ENCODE measurements around the gene BHLHE40.

Gene BHLHE40

DNA sequence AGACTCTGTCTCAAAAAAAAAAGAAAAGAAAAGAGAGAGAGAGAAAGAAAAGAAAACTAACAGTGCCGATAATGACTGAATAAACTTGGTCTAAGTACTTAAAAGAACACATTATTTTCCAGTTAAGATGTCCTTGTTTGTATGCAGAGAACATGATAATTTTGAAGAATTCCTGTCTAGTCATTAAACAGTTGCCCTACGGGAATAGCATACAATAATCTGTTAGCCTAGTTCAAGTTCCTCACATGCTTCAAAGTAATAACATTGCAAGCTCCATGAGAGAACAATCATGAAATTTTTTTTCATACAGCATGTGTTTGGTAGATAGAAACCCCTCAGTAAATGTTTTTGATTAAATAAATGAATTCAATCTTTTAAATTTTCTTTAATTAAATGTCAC lies 23.1 kb upstream of the BHLHE40 start:
- Histone ChIP-seq H3K79me2 (ENCODE audit: insufficient read depth, low read length) (no peaks in the 10 kb centered on the region), H3K4me3 (ENCODE audit: insufficient read depth, low read length, poor library complexity, severe bottlenecking) (no peak overlapping the region), H3K9me2 (replicated peaks; ENCODE audit: insufficient read depth, low read length) (no peaks in the 10 kb centered on the region), H3K27ac (ENCODE audit: low read depth, low read length) (no peak overlapping the region), H2AFZ (ENCODE audit: low read depth, low read length, severe bottlenecking) (no peak overlapping the region), H3K9ac (ENCODE audit: low read length) (no peak overlapping the region), H3F3A (ENCODE audit: insufficient read depth) (no peaks in the 10 kb centered on the region), H3K4me2 (ENCODE audit: low read depth, low read length, poor library complexity, severe bottlenecking) (no peak overlapping the region), H3K27me3 (ENCODE audit: low read length) (no peaks in the 10 kb centered on the region), H3K36me3 (ENCODE audit: low read length) (no peaks in the 10 kb centered on the region), H3K9me3 (ENCODE audit: insufficient read depth, low read length) (peaks cover 4% of the 10 kb centered on the region; the same call in 1 of the 2 replicates), H4K20me1 (ENCODE audit: low read depth, low read length) (no peaks in the 10 kb centered on the region)
- TF ChIP-seq, protein P1, sequence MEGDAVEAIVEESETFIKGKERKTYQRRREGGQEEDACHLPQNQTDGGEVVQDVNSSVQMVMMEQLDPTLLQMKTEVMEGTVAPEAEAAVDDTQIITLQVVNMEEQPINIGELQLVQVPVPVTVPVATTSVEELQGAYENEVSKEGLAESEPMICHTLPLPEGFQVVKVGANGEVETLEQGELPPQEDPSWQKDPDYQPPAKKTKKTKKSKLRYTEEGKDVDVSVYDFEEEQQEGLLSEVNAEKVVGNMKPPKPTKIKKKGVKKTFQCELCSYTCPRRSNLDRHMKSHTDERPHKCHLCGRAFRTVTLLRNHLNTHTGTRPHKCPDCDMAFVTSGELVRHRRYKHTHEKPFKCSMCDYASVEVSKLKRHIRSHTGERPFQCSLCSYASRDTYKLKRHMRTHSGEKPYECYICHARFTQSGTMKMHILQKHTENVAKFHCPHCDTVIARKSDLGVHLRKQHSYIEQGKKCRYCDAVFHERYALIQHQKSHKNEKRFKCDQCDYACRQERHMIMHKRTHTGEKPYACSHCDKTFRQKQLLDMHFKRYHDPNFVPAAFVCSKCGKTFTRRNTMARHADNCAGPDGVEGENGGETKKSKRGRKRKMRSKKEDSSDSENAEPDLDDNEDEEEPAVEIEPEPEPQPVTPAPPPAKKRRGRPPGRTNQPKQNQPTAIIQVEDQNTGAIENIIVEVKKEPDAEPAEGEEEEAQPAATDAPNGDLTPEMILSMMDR (IDR thresholded peaks at IDR 0.05; ENCODE audit: insufficient read depth, low read length, poor library complexity, severe bottlenecking): no peak
- no peak for TF ChIP-seq EZH2phosphoT487 (conservative IDR thresholded peaks at IDR 0.05; ENCODE audit: low read length)

DNA sequence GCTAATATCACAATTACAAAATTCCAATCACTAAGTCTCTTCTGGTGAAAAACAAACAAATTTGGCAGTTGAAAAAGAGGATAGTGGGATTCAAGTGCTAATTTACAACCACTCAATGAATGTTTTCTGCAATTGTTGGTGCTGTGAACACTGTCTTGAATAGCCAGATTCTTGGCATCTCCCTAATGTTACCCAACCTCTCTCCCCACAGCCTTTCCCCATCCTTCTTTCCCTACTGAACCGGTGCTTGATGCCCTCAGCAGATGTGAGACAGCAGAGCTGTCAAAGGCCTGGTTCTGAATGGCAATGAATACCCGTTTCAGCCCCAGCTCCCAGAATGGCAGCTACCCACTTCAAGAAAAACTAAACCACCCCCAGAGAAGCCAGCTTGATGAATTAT lies 22.5 kb upstream of the BHLHE40 start:
- Histone ChIP-seq H3K79me2 (ENCODE audit: insufficient read depth, low read length) (no peaks in the 10 kb centered on the region), H3K27me3 (ENCODE audit: low read length) (no peaks in the 10 kb centered on the region), H3K9me3 (ENCODE audit: insufficient read depth, low read length) (peaks cover 4% of the 10 kb centered on the region; the same call in 1 of the 2 replicates), H3K27ac (ENCODE audit: low read depth, low read length) (no peak overlapping the region), H3K9me2 (replicated peaks; ENCODE audit: insufficient read depth, low read length) (no peaks in the 10 kb centered on the region), H3K9ac (ENCODE audit: low read length) (no peak overlapping the region), H3F3A (ENCODE audit: insufficient read depth) (no peaks in the 10 kb centered on the region), H3K4me2 (ENCODE audit: low read depth, low read length, poor library complexity, severe bottlenecking) (no peak overlapping the region), H3K36me3 (ENCODE audit: low read length) (no peaks in the 10 kb centered on the region), H4K20me1 (ENCODE audit: low read depth, low read length) (no peaks in the 10 kb centered on the region), H2AFZ (ENCODE audit: low read depth, low read length, severe bottlenecking) (no peak overlapping the region), H3K4me3 (ENCODE audit: insufficient read depth, low read length, poor library complexity, severe bottlenecking) (no peak overlapping the region)
- TF ChIP-seq, protein P1 (IDR thresholded peaks at IDR 0.05; ENCODE audit: insufficient read depth, low read length, poor library complexity, severe bottlenecking): no peak
- TF ChIP-seq EZH2phosphoT487 (conservative IDR thresholded peaks at IDR 0.05; ENCODE audit: low read length): no peak

- no peaks in the 10 kb centered on the region for H3F3A ChIP-seq (ENCODE audit: insufficient read depth)
- H3K9me3 ChIP-seq (ENCODE audit: insufficient read depth, low read length): peaks cover 4% of the 10 kb centered on the region; the same call in 1 of the 2 replicates
- H2AFZ ChIP-seq (ENCODE audit: low read depth, low read length, severe bottlenecking): no peak overlapping the region
- no peak overlapping the region for H3K9ac ChIP-seq (ENCODE audit: low read length)
- TF ChIP-seq, protein P1 (IDR thresholded peaks at IDR 0.05; ENCODE audit: insufficient read depth, low read length, poor library complexity, severe bottlenecking): no peak
- TF ChIP-seq EZH2phosphoT487 (conservative IDR thresholded peaks at IDR 0.05; ENCODE audit: low read length): no peak
- H3K79me2 ChIP-seq (ENCODE audit: insufficient read depth, low read length): no peaks in the 10 kb centered on the region
- no peaks in the 10 kb centered on the region for H4K20me1 ChIP-seq (ENCODE audit: low read depth, low read length)
- H3K27ac ChIP-seq (ENCODE audit: low read depth, low read length): no peak overlapping the region
- no peak overlapping the region for H3K4me3 ChIP-seq (ENCODE audit: insufficient read depth, low read length, poor library complexity, severe bottlenecking)
- H3K4me2 ChIP-seq (ENCODE audit: low read depth, low read length, poor library complexity, severe bottlenecking): no peak overlapping the region
- no peaks in the 10 kb centered on the region for H3K27me3 ChIP-seq (ENCODE audit: low read length)
- H3K36me3 ChIP-seq (ENCODE audit: low read length): no peaks in the 10 kb centered on the region
- no peaks in the 10 kb centered on the region for H3K9me2 ChIP-seq (replicated peaks; ENCODE audit: insufficient read depth, low read length)
Observed at GRCh38 chr3:4957978-4958377, 21.3 kb upstream of the BHLHE40 start.
